Measurements from ENCODE around the gene DLG2. TPM values are rescaled to one million over a fixed set of nuclear protein-coding genes. Genes with fewer than 3 reads are reported as not detected.
A peak's percentile ranks its signal among the peaks of the same experiment; 100 is the strongest.

Gene DLG2
- total RNA-seq, 1 donor = 1.3 TPM

DNA sequence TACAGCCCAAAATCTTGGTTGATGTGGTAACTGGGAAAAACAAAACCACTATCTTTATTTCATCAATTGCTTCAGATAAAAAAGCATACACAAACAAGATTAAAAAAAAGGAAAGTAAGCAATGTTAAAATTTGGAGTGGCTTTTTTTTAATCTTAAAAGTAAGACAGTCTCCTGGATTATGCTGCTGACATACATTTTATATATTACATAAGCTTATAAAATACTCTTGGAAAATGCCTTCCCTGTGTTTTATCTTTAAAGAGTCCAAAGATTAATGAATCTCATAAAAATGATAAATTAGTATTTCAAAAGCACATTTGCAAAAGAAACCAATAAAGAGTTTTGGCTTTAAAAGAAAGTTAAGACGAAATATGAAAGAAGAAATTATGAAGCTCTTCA is 132.7 kb downstream of the DLG2 start:
- H3K4me3 ChIP-seq (ENCODE audit: low read depth, low read length) = no peak overlapping the region
- TF ChIP-seq, protein P1, sequence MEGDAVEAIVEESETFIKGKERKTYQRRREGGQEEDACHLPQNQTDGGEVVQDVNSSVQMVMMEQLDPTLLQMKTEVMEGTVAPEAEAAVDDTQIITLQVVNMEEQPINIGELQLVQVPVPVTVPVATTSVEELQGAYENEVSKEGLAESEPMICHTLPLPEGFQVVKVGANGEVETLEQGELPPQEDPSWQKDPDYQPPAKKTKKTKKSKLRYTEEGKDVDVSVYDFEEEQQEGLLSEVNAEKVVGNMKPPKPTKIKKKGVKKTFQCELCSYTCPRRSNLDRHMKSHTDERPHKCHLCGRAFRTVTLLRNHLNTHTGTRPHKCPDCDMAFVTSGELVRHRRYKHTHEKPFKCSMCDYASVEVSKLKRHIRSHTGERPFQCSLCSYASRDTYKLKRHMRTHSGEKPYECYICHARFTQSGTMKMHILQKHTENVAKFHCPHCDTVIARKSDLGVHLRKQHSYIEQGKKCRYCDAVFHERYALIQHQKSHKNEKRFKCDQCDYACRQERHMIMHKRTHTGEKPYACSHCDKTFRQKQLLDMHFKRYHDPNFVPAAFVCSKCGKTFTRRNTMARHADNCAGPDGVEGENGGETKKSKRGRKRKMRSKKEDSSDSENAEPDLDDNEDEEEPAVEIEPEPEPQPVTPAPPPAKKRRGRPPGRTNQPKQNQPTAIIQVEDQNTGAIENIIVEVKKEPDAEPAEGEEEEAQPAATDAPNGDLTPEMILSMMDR (IDR thresholded peaks at IDR 0.05; ENCODE audit: insufficient read depth, low read depth, low read length) = no peak
- no peak for DNase-seq (ENCODE audit: low read depth)

DNA sequence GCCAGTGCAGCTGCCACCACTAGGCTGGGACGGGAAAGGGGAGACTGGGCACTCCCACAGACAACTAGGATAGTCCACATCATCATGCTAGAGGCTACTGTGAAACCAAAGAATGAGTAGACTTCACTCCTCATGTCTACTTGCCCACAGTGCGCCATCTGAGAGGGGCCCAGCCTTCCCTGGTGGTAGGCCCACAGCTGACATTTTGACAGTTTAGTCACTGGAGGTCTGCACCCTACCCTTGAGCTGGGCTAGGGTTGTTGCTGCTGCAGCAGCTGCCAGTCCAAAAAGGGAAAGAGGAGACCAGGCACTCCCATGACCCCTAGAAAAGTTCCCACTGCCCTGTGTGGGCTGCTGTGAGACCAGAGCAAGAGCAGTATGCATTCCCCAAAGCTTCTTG is 141.2 kb downstream of the DLG2 start:
- DNase-seq (ENCODE audit: low read depth) = no peak
- H3K4me3 ChIP-seq (ENCODE audit: low read depth, low read length) = no peak overlapping the region
- TF ChIP-seq, protein P1 (IDR thresholded peaks at IDR 0.05; ENCODE audit: insufficient read depth, low read depth, low read length) = no peak

DNA sequence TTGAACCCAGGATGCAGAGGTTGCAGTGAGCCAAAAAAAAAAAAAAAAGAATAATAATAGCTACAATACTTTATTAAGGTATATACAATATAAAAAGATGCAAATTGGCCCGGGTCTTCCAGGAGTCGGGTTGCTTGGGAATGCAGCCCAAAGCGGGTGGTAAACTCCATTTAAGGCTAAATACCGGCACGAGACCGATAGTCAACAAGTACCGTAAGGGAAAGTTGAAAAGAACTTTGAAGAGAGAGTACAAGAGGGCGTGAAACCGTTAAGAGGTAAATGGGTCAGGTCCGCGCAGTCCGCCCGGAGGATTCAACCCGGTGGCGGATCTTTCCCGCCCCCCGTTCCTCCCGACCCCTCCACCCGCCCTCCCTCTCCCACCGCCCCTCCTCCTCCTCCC is 143.3 kb downstream of the DLG2 start:
- TF ChIP-seq, protein P1 (IDR thresholded peaks at IDR 0.05; ENCODE audit: insufficient read depth, low read depth, low read length) = no peak
- H3K4me3 ChIP-seq (ENCODE audit: low read depth, low read length) = no peak overlapping the region
- peak; percentile 49 for DNase-seq (ENCODE audit: low read depth)

DNA sequence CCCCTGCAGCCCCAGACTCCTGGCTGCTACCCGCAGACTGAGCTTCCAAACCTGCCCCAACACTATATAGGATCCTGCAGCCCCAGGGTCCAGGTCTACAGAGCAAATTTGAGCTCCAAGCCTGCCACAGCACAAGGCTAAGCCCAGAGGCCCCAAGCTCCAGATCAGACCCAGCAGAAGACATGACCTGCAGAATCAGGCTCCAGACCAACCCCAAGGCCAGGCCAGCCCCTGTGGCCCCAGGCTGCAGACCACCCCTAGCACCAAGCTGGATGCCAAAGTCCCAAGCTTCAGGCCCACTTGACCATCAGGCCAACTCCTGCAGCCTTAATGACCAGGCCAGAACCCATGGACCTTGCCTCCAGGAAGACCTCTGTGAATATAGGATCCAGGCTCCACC is 145.3 kb downstream of the DLG2 start:
- TF ChIP-seq, protein P1 (IDR thresholded peaks at IDR 0.05; ENCODE audit: insufficient read depth, low read depth, low read length) = no peak
- no peak for DNase-seq (ENCODE audit: low read depth)

DNA sequence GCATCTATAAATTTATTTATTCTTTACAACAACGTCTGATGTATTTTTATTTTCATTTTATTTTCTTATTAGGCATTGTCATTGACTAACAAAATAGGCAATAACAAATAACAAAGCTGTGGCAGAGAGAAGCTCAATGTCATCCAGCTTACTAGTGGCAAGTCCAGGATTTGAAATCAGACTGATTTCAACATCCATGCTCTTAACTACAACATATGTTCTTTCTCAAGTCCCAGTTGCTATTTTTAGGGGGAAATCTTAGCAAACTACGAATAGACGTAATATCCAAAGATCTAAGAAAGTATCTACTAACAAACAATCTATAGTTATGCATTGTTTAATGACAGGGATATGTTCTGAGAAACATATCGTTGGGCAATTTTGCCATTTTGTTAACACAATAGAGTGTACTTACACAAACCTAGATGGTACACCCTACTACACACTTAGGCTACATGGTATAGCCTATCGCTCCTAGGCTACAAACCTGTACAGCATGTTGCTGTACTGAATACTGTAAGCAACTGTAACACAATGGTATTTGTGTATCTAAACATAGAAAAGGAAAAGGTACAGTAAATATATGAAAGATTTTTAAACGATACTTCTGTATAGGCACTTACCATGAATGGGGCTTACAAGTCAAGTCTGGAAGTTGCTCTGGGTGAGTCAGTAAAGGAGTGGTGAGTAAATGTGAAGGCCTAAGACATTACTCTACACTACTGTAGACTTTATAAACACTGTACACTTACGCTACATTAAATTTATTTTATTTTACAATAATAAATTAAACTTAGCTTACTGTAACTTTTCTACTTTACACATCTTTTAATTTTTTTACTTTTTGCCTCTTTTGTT is 151.3 kb downstream of the DLG2 start:
- H3K4me3 ChIP-seq (ENCODE audit: low read depth, low read length) = no peak overlapping the region
- DNase-seq (ENCODE audit: low read depth) = no peak
- TF ChIP-seq, protein P1 (IDR thresholded peaks at IDR 0.05; ENCODE audit: insufficient read depth, low read depth, low read length) = no peak

More for the DNA sequence above, 145.3 kb downstream of the DLG2 start:
- H3K4me3 ChIP-seq (ENCODE audit: low read depth, low read length) = no peak overlapping the region

DNA sequence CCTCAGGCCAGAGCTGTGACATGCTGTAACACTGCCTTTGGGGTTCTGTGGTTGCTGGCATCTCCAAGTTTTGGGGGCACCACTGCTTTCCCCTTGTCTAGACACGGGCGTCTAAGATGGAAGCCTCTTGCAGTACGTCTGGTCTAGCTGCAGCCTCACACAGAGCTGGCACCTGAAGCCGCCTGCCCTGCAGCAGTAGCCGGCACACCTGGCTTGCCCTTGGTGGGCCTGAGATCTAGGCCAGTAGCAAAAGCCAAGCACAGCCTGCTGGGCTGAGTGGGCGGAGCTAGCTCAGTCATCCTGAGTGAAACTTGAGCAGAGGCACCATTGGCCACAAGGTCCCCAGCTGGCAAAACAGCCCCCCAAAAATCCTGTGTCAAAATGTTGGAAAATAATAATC is 154.2 kb downstream of the DLG2 start:
- H3K4me3 ChIP-seq (ENCODE audit: low read depth, low read length) = no peak overlapping the region
- DNase-seq (ENCODE audit: low read depth) = no peak
- TF ChIP-seq, protein P1 (IDR thresholded peaks at IDR 0.05; ENCODE audit: insufficient read depth, low read depth, low read length) = no peak
